Prostate gland (tissue), 2 donors: Measurements from ENCODE around the gene LCN1. TPM values are rescaled to one million over a fixed set of nuclear protein-coding genes. Genes with fewer than 3 reads are reported as not detected.

Experiments used
- DNase-seq: peaks from one replicate; pipeline ENCODE4 v3.0.0-alpha.2; 2019; ENCODE audit warnings: low spot score
- H3K27ac ChIP-seq, 2 donors: fragments of 200-600 bp; sonication (generic); 2 replicates each; pipeline ENCODE4 v1.5.1; 2017 to 2019
- H3K27me3 ChIP-seq: fragments of 200-600 bp; sonication (generic); replicated peaks from 2 replicates; pipeline ENCODE4 v1.5.1; 2019; ENCODE audit not compliant: insufficient read depth
- H3K36me3 ChIP-seq, 2 donors: fragments of 200-600 bp; sonication (generic); 1 replicate in 1 of 2; 2 replicates in 1 of 2; pipeline versions ENCODE4 v1.5.1 to v1.8.1; 2017 to 2019
- H3K4me1 ChIP-seq: fragments of 200-600 bp; sonication (generic); replicated peaks from 2 replicates; pipeline ENCODE4 v1.5.1; 2019
- H3K4me3 ChIP-seq, 2 donors: fragments of 200-600 bp; sonication (generic); 2 replicates each; pipeline ENCODE4 v1.5.1; 2017 to 2019
- H3K9me3 ChIP-seq: fragments of 200-600 bp; sonication (generic); 2 replicates; pipeline ENCODE4 v1.5.1; 2017
- POLR2A ChIP-seq: fragments of 450-650 bp; IDR thresholded peaks from one replicate; pipeline ENCODE4 v1.6.1; 2016; ENCODE audit warnings: antibody characterized with exemption, mild to moderate bottlenecking
- POLR2AphosphoS5 ChIP-seq: sonication (generic); formaldehyde crosslinking; IDR thresholded peaks from one replicate; pipeline ENCODE4 v1.6.1; 2017; ENCODE audit warnings: antibody characterized with exemption
- WGBS: methylation state at CpG from one replicate; pipeline ENCODE4 v1.1.5; 2018; 5-methylcytosine and 5-hydroxymethylcytosine counted together
- intact Hi-C: fragments of 100-400 bp; cut with DNase I; formaldehyde crosslinking; loops from one replicate; pipeline ENCODE4 v1.14.2; 2022
- total RNA-seq, 2 donors: library from RNA; depleted of rRNA; stranded (reverse); fragments of >200 nt; gene quantifications; one replicate each; pipeline ENCODE4 v1.1.0, GENCODE V29; 2016
- TF ChIP-seq, protein P1 (sequence below), 4 experiments: fragments of 200-600 bp in 2 of 4; fragments of 450-650 bp in 2 of 4; sonication (generic) in 2 of 4; IDR thresholded peaks; 1 replicate in 3 of 4; 2 replicates in 1 of 4; pipeline ENCODE4 v1.5.1; 2016 to 2019; ENCODE audit warnings: antibody characterized with exemption in 4 of 4, mild to moderate bottlenecking in 2 of 4, moderate library complexity in 2 of 4

LCN1 gene
- total RNA-seq, 2 donors from 2014 or later: not detected

GRCh38 chr9:135555203-135555602 lies 34.0 kb downstream of the LCN1 start:
- no peaks in the 10 kb centered on the region for H3K36me3 ChIP-seq
- H3K4me1 ChIP-seq: no peaks in the 10 kb centered on the region
- no peak overlapping the region for H3K4me3 ChIP-seq
- TF ChIP-seq POLR2A (no peak), POLR2AphosphoS5 (no peak)
- TF ChIP-seq, protein P1, sequence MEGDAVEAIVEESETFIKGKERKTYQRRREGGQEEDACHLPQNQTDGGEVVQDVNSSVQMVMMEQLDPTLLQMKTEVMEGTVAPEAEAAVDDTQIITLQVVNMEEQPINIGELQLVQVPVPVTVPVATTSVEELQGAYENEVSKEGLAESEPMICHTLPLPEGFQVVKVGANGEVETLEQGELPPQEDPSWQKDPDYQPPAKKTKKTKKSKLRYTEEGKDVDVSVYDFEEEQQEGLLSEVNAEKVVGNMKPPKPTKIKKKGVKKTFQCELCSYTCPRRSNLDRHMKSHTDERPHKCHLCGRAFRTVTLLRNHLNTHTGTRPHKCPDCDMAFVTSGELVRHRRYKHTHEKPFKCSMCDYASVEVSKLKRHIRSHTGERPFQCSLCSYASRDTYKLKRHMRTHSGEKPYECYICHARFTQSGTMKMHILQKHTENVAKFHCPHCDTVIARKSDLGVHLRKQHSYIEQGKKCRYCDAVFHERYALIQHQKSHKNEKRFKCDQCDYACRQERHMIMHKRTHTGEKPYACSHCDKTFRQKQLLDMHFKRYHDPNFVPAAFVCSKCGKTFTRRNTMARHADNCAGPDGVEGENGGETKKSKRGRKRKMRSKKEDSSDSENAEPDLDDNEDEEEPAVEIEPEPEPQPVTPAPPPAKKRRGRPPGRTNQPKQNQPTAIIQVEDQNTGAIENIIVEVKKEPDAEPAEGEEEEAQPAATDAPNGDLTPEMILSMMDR (IDR thresholded peaks at IDR 0.05): no peak
- H3K27me3 ChIP-seq: no peaks in the 10 kb centered on the region
- WGBS: 76% methylated on average over 5 of the region's 5 CpGs
- no peak for DNase-seq
- H3K9me3 ChIP-seq: no peaks in the 10 kb centered on the region
- no peak overlapping the region for H3K27ac ChIP-seq
- intact Hi-C loops: no loop called here

DNA sequence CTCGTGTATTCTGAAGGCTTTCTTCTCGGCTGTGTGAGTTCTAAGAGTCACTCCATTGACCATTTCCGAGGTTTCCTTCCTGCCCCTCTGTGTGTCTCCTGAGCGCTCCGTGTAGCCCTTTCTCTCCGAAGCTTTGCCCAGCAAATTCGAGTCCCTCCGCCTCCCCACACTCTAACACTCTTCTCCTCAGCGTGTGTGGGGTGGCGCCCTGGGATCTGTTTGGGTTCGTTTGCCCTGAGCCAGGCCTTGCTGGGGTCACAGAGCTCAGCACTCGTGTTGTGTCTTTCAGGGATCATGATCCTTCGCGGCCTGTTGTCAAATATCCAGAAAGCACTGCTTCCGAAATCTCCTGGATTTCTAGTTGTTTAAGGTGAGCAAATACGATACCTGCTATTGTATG lies 34.7 kb downstream of the LCN1 start:
- Histone ChIP-seq H3K27me3 (no peaks in the 10 kb centered on the region), H3K4me1 (no peaks in the 10 kb centered on the region), H3K27ac (no peak overlapping the region), H3K9me3 (no peaks in the 10 kb centered on the region), H3K4me3 (no peak overlapping the region), H3K36me3 (no peaks in the 10 kb centered on the region)
- no peak for DNase-seq
- WGBS: 74% methylated on average over 16 of the region's 16 CpGs
- TF ChIP-seq POLR2AphosphoS5 (no peak), POLR2A (no peak)
- TF ChIP-seq, protein P1 (IDR thresholded peaks at IDR 0.05): no peak
- intact Hi-C loops: no loop called here

GRCh38 chr9:135559606-135560005 lies 38.4 kb downstream of the LCN1 start:
- Histone ChIP-seq H3K36me3 (no peaks in the 10 kb centered on the region), H3K4me3 (no peak overlapping the region), H3K27me3 (no peaks in the 10 kb centered on the region), H3K9me3 (no peaks in the 10 kb centered on the region), H3K27ac (no peak overlapping the region), H3K4me1 (no peaks in the 10 kb centered on the region)
- 45% methylated on average over 11 of the region's 11 CpGs for WGBS
- DNase-seq: no peak
- intact Hi-C loops: no loop called here
- TF ChIP-seq POLR2AphosphoS5: no peak
- TF ChIP-seq, protein P1 (IDR thresholded peaks at IDR 0.05): no peak
- no peak for TF ChIP-seq POLR2A

- Histone ChIP-seq H3K27ac (no peak within 1 kb of the TSS), H3K4me3 (no peak within 1 kb of the TSS), H3K4me1 (no peaks in the 10 kb centered on the region), H3K27me3 (peaks cover 7% of the 10 kb centered on the region), H3K9me3 (no peaks in the 10 kb centered on the region), H3K36me3 (no peaks in the 10 kb centered on the region)
- intact Hi-C loops: no loop called here
- DNase-seq: no peak
- WGBS: 79% methylated on average over 19 of the region's 20 CpGs
- no peak for TF ChIP-seq POLR2AphosphoS5
- no peak for TF ChIP-seq POLR2A
- TF ChIP-seq, protein P1 (IDR thresholded peaks at IDR 0.05): no peak
Measured at GRCh38 chr9:135561391-135562234, 40.4 kb downstream of the LCN1 start, which contains the start of gene PAEP. TSS of gene PAEP (plus strand) at chr9:135561756.

- H3K27ac ChIP-seq: no peak overlapping the region
- no peak for DNase-seq
- TF ChIP-seq POLR2AphosphoS5 (no peak), POLR2A (no peak)
- TF ChIP-seq, protein P1 (IDR thresholded peaks at IDR 0.05): no peak
- no peaks in the 10 kb centered on the region for H3K36me3 ChIP-seq
- no peak overlapping the region for H3K4me3 ChIP-seq
- intact Hi-C loops: no loop called here
- H3K27me3 ChIP-seq: peaks cover 7% of the 10 kb centered on the region
- 77% methylated on average over 17 of the region's 17 CpGs for WGBS
- no peaks in the 10 kb centered on the region for H3K4me1 ChIP-seq
- no peaks in the 10 kb centered on the region for H3K9me3 ChIP-seq
Measured at GRCh38 chr9:135562235-135562745, 41.0 kb downstream of the LCN1 start.
